HFF-Myc (cell line): ENCODE results near the gene LMTK2.

Experiments used
- DNase-seq: peaks from one replicate; pipeline ENCODE4 v3.0.0-alpha.2; 2011; ENCODE audit warnings: low read depth; ENCODE audit errors: extremely low read depth
- H3K4me3 ChIP-seq: replicated peaks from 2 replicates; pipeline ENCODE4 v1.5.1; 2011; ENCODE audit warnings: low read depth, mild to moderate bottlenecking, control low read depth, low read length
- TF ChIP-seq, protein P1 (sequence below): IDR thresholded peaks from 2 replicates; pipeline ENCODE4 v1.5.1; 2012; ENCODE audit warnings: mild to moderate bottlenecking, low read depth, low read length, control low read depth; ENCODE audit errors: missing control alignments

The LMTK2 gene

DNA sequence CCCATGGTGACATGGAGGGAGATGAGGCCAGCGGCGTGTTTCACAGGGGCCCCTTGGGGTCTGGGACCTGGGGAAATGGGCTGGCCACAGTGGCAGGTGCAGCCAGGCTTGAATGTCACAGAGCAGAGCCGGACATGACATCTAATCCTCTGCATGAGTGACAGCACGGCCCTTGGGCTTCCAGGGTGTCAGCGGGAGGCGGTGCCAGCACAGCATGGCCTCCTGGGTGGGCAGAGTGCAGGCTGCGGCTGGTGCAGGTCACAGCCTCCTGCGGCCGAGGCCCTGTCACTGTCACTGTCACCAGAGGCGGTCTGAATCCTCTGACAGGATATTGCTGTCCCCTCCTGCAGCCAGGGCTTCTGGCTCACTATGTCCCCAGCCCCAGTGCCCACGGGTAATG, 122.8 kb downstream of the LMTK2 start:
- no peak for DNase-seq
- TF ChIP-seq, protein P1, sequence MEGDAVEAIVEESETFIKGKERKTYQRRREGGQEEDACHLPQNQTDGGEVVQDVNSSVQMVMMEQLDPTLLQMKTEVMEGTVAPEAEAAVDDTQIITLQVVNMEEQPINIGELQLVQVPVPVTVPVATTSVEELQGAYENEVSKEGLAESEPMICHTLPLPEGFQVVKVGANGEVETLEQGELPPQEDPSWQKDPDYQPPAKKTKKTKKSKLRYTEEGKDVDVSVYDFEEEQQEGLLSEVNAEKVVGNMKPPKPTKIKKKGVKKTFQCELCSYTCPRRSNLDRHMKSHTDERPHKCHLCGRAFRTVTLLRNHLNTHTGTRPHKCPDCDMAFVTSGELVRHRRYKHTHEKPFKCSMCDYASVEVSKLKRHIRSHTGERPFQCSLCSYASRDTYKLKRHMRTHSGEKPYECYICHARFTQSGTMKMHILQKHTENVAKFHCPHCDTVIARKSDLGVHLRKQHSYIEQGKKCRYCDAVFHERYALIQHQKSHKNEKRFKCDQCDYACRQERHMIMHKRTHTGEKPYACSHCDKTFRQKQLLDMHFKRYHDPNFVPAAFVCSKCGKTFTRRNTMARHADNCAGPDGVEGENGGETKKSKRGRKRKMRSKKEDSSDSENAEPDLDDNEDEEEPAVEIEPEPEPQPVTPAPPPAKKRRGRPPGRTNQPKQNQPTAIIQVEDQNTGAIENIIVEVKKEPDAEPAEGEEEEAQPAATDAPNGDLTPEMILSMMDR: no peak
- no peak overlapping the region for H3K4me3 ChIP-seq

DNA sequence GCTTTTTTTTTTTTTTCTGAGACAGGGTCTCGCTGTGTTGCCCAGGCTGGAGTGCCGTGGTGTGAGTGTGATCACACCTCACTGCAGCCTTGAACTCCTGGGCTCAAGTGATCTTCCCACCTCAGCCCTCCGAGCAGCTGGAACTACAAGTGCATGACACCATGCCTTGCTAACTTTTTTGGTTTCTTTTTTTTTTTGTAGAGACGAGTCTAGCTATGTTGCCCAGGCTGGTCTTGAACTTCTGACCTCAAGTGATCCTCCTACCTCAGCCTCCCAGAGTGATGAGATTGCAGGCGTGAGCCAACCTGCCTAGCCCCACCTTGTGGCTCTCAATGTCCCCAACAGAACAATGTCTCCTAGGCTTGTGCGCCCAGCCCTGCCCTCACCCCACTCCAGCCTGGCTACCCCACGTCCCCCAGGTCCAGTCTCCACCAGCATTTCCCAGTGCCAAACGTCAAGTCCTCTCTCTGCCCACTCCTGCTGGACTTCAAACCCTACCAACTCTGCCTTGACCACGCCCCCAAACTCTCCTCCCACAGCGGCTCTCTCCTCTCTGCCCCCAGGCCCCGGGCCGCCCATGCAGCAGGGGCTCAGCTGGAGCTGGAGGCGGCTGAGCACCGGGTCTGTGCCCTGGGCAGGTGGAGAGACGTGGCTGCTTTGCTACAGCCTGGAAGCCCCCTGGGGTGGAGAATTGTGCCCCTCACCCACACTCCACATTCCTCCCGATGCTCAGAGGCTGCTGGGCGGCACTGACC, 123.5 kb downstream of the LMTK2 start:
- DNase-seq: no peak
- TF ChIP-seq, protein P1: no peak

DNA sequence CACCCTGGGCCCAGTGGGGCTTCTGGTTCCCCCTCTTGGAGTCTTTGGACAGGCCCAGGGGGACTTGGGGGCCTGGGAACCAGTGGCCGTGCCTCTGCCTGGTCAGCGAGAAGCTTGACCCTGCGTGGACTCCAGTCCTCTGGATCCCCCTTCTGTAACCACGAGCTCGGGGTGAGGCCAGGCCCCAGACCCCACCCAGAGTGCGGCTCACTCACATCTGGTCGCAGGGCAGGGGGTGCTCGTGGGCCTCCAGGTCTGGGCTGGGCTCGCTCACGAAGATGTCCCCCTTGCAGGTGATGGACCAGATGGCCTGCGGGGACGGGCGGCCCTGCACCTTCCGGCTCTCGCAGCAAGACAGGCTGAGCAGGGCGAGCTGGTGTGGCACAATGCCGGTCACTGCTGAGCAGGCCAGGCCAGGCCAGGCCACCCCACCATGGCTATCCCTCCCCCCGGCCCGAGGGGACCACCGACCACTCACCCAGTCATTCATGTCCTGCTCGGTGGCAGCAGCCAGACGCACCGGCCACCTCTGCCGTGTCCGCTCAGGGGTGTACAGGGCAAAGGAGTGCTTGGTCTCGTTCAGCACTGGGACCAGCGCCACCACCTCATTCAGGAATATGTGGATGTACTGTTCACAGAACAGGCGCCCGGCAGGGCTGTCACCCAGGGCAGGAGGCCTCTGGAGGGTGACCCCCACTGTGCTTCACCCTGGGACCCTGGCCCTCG, 124.2 kb downstream of the LMTK2 start:
- no peak overlapping the region for H3K4me3 ChIP-seq
- TF ChIP-seq, protein P1: no peak
- DNase-seq: no peak

More for the DNA sequence above, 123.5 kb downstream of the LMTK2 start:
- no peak overlapping the region for H3K4me3 ChIP-seq

DNA sequence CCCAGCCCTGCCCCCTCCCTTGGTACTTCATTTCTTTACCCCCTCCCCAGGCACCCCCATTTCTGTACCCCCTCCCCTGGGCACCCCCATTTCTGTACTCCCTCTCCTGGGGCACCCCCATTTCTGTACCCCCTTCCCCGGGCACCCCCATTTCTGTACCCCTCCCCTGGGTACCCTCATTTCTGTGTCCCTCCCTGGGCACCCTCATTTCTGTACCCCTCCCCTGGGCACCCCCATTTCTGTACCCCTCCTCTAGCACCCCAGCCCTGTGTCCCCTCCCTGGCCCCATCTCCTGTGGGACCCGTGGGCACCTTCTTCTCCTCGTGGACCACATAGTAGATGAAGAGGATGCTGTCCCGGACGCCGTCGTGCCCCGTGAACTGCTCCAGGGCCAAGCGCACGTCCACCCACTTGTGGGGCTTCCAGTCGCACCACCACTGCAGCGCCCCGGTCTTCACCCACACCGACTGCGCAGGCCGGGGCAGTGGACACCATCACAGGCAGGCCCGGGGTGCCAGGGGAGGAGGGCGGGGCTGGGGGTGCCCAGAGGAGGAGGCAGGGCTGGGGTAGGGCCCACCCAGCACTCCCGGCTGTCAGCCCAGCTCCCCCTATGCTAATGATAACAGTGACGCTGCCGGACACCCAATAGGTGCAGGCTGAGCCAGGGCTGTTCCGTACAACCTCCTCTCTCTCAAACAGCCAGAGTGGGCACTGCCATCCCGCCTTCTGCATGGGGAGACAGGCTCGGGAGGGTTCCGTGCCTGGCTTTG, 125.0 kb downstream of the LMTK2 start:
- TF ChIP-seq, protein P1: no peak
- no peak for DNase-seq
- no peak overlapping the region for H3K4me3 ChIP-seq

DNA sequence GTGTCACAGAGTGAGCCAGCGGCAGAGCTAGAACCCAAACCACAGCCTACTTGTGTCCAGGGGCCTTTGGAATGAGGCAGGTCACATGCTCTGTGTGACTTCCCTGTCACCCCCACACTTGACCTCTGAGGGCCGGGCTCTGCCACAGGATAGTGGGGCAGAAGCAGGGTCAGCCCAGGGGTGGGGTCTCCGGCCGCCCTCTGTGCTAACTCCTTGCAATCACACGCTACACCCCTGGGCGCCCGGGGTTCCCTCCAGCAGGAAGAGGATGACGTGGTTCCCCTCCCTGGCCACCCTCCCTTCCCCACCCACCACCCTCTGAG, 125.6 kb downstream of the LMTK2 start:
- no peak overlapping the region for H3K4me3 ChIP-seq
- TF ChIP-seq, protein P1: no peak
- no peak for DNase-seq

DNA sequence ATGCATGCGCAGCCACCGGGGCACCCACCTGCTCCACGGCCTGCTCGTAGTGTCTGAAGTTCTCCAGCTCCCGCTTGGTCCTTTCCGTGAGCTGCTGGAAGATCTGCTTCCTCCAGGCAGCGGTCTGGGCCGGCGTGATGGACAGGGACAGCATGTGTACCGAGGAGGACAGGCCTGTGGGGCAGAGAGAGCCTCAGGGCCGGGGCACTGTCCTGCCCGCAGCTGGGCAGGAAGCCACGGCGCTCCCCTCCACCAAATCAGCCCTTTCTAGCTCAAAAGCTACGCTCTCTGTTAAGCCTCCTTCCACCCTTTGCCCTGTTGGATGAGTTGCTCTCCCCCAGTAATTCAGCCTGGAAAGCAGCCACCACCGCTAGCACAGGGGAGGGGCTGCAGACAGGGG, 126.1 kb downstream of the LMTK2 start:
- DNase-seq: no peak
- TF ChIP-seq, protein P1: no peak
- H3K4me3 ChIP-seq: no peak overlapping the region
